Stimulated activated CD4-positive, alpha-beta T cell treated with anti-CD3 and anti-CD28 coated beads, Interleukin-1b, Interleukin-23, amount 100 ng/mL, for 4 hours (primary cell): ENCODE measurements around the gene GFPT2.
"Not testable (repeated sequence)": the region's sequence is repeated elsewhere in the genome, so short reads cannot be mapped to it uniquely, and the experiment has no call there.

Source experiments
- DNase-seq, 2 donors: peaks; one replicate each; pipeline ENCODE4 v3.0.0-alpha.2; 2020; ENCODE audit warnings: low read depth in 2 of 2

Gene GFPT2

DNA sequence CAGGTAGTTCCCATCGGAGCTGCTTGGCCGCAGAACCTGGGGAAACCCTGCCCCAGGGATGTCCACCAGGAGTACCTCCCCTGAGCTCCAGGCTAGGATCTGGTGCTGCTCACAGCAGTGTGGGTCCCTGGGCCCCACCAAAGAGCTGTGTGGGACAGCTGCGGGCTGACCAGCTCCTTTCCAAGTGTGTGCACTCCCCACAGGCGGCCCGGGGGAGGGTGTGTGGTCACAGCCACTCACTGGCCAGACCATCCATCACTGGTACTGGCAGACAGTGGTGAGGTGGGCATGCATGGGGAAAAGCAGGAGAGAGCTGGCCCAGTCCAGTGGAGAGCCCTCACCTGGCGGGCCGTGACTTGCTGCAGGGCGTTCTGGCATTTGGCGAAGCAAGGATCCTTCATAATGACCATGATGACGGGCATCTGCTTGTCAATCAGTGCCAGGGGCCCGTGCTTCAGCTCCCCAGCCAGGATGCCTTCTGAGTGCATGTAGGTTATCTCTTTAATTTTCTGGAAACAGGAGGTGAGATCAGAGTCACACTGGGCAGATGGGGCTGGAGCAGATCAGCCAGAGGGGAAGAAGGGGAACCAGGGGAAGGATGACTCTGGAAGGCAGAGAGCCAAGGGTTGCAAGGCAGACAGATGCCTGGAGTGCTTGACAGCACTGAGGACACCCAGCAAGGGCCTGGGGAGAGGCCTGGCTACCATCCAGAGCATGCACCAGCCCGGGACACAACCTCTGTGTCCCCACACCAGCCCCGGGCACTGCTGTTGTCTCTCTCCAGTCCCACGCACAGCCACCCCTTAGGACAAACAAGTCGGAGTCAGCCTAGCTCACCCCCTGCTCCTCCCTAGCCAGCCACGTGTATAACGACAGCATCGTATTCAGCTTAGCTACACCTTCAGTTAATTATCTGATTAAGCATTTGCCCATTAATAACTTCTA lies 48.4 kb downstream of the GFPT2 start:
- no peak for DNase-seq

DNA sequence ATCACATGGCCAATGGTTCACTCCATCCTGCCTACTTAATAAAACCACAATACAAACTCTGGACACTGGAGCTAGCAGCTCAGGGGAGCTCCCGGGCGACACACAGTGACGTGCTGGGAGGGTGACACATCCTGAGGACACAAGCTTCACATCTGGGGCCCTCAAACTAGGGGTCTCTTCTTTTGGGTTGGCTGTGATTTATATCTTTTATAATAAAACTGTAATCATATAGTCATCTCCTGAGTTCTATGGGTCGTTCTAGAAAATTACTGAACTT lies 49.2 kb downstream of the GFPT2 start:
- no peak for DNase-seq

- no peak for DNase-seq
These were observed 49.7 kb downstream of the GFPT2 start for GRCh38 chr5:180303226-180304015.

GRCh38 chr5:180302256-180302655 lies 50.9 kb downstream of the GFPT2 start:
- no peak for DNase-seq

- no peak for DNase-seq
These were observed 51.9 kb downstream of the GFPT2 start for GRCh38 chr5:180301253-180301652.

DNA sequence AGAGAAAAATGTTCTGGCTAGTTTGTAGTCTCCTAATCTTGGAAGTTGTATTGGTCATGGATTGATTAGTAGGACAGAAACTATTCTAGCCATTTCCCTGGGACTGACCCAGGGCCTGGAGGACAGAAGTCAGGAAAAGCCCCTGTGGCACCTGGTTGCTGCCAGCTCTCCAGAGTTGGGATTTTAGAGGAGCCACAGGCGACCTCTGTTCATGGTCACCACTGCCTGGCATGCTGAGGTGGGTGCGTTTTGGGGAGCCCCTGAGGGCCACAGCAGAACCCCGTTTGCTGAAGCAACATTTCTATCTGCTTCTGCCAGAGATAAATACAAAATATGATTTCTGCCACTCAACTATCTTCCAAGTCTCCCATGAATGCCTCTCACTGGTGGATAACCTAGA lies 53.6 kb downstream of the GFPT2 start:
- DNase-seq: no peak

DNA sequence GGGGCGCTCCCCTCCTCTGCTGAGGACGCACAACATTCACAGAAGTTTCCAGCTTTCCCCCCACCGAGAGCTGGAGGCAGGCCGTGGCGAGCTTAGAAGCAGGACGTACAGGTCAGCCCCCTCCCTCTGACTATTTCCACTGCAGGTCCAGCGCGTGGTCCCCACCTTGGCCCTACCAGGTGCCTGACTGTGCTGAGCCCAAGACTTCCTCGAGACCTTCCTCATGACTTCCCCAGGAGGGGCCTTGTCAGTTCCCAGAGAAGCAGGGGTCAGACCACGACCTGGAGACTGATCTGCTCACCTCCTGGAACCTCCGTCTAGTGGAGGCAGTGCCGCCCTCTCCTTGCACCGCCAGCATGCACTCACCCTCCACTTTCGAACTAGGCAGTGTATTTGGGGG lies 54.1 kb downstream of the GFPT2 start:
- DNase-seq: not testable (repeated sequence)

GRCh38 chr5:180297587-180298282 lies 55.4 kb downstream of the GFPT2 start:
- no peak for DNase-seq

- DNase-seq: no peak
These were observed 56.4 kb downstream of the GFPT2 start for GRCh38 chr5:180296771-180297170.

GRCh38 chr5:180294913-180295555 lies 58.1 kb downstream of the GFPT2 start:
- DNase-seq: no peak

- no peak for DNase-seq
These were observed 58.7 kb downstream of the GFPT2 start for GRCh38 chr5:180294411-180294810.

GRCh38 chr5:180291943-180292831 lies 60.9 kb downstream of the GFPT2 start, which contains the start of gene MAPK9:
MAPK9 (minus strand) TSS chr5:180292083; CDS start chr5:180280561, 11,522 bp downstream.
- peak; percentile 71 to 84 for DNase-seq

DNA sequence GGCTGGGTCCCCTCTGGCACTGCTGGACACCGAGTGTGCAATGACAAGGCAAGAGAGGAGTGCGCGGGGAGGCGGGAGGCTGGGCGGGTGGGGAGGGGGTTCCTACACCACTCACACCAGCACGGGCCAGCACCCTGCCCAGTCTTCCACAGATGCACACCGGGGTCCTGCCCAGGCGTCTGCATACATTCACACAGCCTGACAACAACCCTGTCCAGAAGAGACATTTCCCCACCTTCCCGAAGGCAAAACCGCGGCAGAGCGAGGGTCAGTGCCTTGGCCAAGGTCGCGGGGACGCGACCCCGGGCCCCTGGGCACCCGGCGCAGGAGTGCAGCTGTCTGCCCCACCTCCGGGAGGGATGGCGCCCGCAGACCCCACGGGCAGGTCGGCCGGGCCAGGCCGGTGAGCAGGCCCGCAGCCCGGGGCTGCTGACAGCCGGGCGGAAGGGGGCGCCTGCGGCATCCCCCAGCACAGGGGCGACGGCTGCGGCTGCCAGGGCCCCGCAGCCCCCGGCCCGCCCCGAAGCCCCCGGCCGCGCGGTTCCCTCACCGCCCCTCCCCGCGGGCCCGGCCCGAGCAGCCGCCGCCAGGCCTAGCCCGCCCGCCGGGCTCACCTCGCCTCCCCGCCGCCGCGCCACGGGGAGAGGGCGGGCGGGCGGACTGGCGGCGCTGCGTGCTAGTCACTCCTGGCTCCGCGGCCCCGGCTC lies 61.7 kb downstream of the GFPT2 start:
- peak in 1 of 2 donors; percentile 28 for DNase-seq

GRCh38 chr5:180290568-180291233 lies 62.4 kb downstream of the GFPT2 start:
- DNase-seq: no peak

DNA sequence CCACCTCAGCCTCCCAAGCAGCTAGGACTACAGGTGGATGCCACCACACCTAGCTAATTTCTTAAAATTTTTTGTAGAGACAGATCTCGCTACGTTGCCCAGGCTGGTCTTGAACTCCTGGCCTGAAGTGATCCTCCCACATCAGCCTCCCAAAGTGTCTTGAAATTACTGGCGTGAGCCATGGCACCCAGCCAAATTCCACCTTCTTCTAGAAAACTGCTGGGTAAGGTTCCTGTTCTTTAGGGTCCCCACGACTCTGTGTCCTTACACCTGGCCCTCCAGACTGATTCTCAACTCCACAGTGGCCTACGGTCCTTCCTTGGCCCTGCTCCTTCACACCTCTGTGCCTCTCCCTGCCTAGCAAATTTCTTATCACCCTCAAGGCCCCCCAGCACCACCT lies 63.2 kb downstream of the GFPT2 start:
- DNase-seq: no peak

GRCh38 chr5:180289433-180289832 lies 63.7 kb downstream of the GFPT2 start:
- DNase-seq: no peak

GRCh38 chr5:180287868-180288267 lies 65.3 kb downstream of the GFPT2 start:
- no peak for DNase-seq

- DNase-seq: no peak
These were observed 65.7 kb downstream of the GFPT2 start for GRCh38 chr5:180287404-180287803.

GRCh38 chr5:180284149-180284548 lies 69.0 kb downstream of the GFPT2 start:
- no peak for DNase-seq
